ENCODE results near the gene KNL1. TPM values are rescaled to one million over a fixed set of nuclear protein-coding genes. Genes with fewer than 3 reads are reported as not detected.

The KNL1 gene
- total and polyA plus RNA-seq, 4 donors = 8.7 to 13.7 (median 10.4) TPM

GRCh38 chr15:40702077-40702476 lies 108.0 kb downstream of the KNL1 start:
- DNase-seq (ENCODE audit: low read depth in 4 of 6, low spot score in 6 of 6) = peak in 2 of 6 donors; percentile 13 to 42

DNA sequence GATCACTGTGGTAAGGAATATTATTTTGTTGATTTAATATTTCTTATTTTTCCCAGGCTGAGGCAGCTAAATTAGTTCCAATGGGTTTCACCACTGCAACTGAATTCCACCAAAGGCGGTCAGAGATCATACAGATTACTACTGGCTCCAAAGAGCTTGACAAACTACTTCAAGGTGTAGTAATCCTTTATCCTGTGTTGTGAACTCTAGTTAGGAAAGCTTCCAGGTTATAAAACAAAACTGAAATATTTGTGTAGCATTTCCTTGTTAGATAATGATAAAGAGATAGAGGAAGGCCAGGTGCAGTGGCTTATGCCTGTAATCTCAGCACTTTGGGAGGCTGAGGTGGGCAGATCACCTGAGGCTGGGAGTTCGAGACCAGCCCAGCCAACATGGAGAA lies 112.1 kb downstream of the KNL1 start:
- H3K27me3 ChIP-seq (ENCODE audit: control insufficient read depth, insufficient read depth, low read length) = no peaks in the 10 kb centered on the region
- H3K4me1 ChIP-seq (ENCODE audit: control insufficient read depth, insufficient read depth, low read length) = no peaks in the 10 kb centered on the region
- WGBS (ENCODE audit: insufficient coverage) = no CpG with 5 or more reads among the region's 2 CpGs
- peaks cover 2% of the 10 kb centered on the region for H3K36me3 ChIP-seq (ENCODE audit: control insufficient read depth, insufficient read depth, low read length)
- no peak overlapping the region for H3K4me3 ChIP-seq (ENCODE audit: low read depth, low read length)
- H3K27ac ChIP-seq (ENCODE audit: low read depth, low read length) = no peak overlapping the region
- DNase-seq (ENCODE audit: low read depth in 4 of 6, low spot score in 6 of 6) = no peak
- H3K9me3 ChIP-seq (ENCODE audit: control insufficient read depth, insufficient read depth, low read length) = no peaks in the 10 kb centered on the region

More at GRCh38 chr15:40702077-40702476, 108.0 kb downstream of the KNL1 start:
- no peak overlapping the region for H3K27ac ChIP-seq (ENCODE audit: low read depth, low read length)
- no peak overlapping the region for H3K4me3 ChIP-seq (ENCODE audit: low read depth, low read length)
- no peaks in the 10 kb centered on the region for H3K4me1 ChIP-seq (ENCODE audit: control insufficient read depth, insufficient read depth, low read length)
- H3K27me3 ChIP-seq (ENCODE audit: control insufficient read depth, insufficient read depth, low read length) = no peaks in the 10 kb centered on the region
- H3K9me3 ChIP-seq (ENCODE audit: control insufficient read depth, insufficient read depth, low read length) = no peaks in the 10 kb centered on the region
- WGBS (ENCODE audit: insufficient coverage) = no CpG with 5 or more reads among the region's 7 CpGs
- peaks cover 2% of the 10 kb centered on the region for H3K36me3 ChIP-seq (ENCODE audit: control insufficient read depth, insufficient read depth, low read length)

Small RNAs within 50 kb of the gene (small RNA-seq; reads per million reads assigned to genes)
- not detected for gene RF00017 (ENCODE audit: low replicate concordance)
- not detected for gene RN7SL376P (ENCODE audit: low replicate concordance)

Other genes with a start within 250 kb of the KNL1 start
- not detected for gene PHGR1, start 243.2 kb upstream of the KNL1 start, total RNA-seq
- not detected for gene PHGR1, start 243.2 kb upstream of the KNL1 start, polyA plus RNA-seq (ENCODE audit: insufficient read length in 2 of 2)
- gene DISP2, start 236.0 kb upstream of the KNL1 start, total RNA-seq = 10 to 100 TPM in 1 of 2 donors, 1 to 10 TPM in 1; 7.8 to 13.3 TPM
- 10 to 100 TPM; 28.6 to 43.8 TPM for gene DISP2, start 236.0 kb upstream of the KNL1 start, polyA plus RNA-seq (ENCODE audit: insufficient read length in 2 of 2)
- gene KNSTRN, start 211.5 kb upstream of the KNL1 start, total RNA-seq = 10 to 100 TPM; 30.1 to 30.9 TPM
- gene KNSTRN, start 211.5 kb upstream of the KNL1 start, polyA plus RNA-seq (ENCODE audit: insufficient read length in 2 of 2) = 10 to 100 TPM; 33.9 to 36.2 TPM
- gene IVD, start 188.5 kb upstream of the KNL1 start, total RNA-seq = 10 to 100 TPM; 45.5 to 50.6 TPM
- gene IVD, start 188.5 kb upstream of the KNL1 start, polyA plus RNA-seq (ENCODE audit: insufficient read length in 2 of 2) = 100 to 1,000 TPM in 1 of 2 donors, 10 to 100 TPM in 1; 76.9 to 105 TPM
- 10 to 100 TPM in 1 of 2 donors, 1 to 10 TPM in 1; 6.2 to 14.7 TPM for gene BAHD1, start 153.3 kb upstream of the KNL1 start, total RNA-seq
- gene BAHD1, start 153.3 kb upstream of the KNL1 start, polyA plus RNA-seq (ENCODE audit: insufficient read length in 2 of 2) = 10 to 100 TPM; 22.8 to 25.3 TPM
- gene CHST14, start 123.3 kb upstream of the KNL1 start, total RNA-seq = 10 to 100 TPM in 1 of 2 donors, 1 to 10 TPM in 1; 5.4 to 16.6 TPM
- 10 to 100 TPM; 20.0 to 21.9 TPM for gene CHST14, start 123.3 kb upstream of the KNL1 start, polyA plus RNA-seq (ENCODE audit: insufficient read length in 2 of 2)
- gene CCDC32, start 29.2 kb upstream of the KNL1 start, total RNA-seq = 10 to 100 TPM; 19.7 to 23.7 TPM
- 10 to 100 TPM; 29.9 to 31.6 TPM for gene CCDC32, start 29.2 kb upstream of the KNL1 start, polyA plus RNA-seq (ENCODE audit: insufficient read length in 2 of 2)
- gene RPUSD2, start 24.9 kb upstream of the KNL1 start, total RNA-seq = 10 to 100 TPM in 1 of 2 donors, 1 to 10 TPM in 1; 8.2 to 11.4 TPM
- gene RPUSD2, start 24.9 kb upstream of the KNL1 start, polyA plus RNA-seq (ENCODE audit: insufficient read length in 2 of 2) = 10 to 100 TPM; 11.3 to 12.0 TPM
- gene RAD51, start 100.9 kb downstream of the KNL1 start, total RNA-seq = 1 to 10 TPM; 2.5 to 3.7 TPM
- 1 to 10 TPM; 6.3 to 7.9 TPM for gene RAD51, start 100.9 kb downstream of the KNL1 start, polyA plus RNA-seq (ENCODE audit: insufficient read length in 2 of 2)
- gene RMDN3, start 161.0 kb downstream of the KNL1 start, total RNA-seq = 10 to 100 TPM; 18.1 to 30.6 TPM
- 10 to 100 TPM; 50.0 to 53.1 TPM for gene RMDN3, start 161.0 kb downstream of the KNL1 start, polyA plus RNA-seq (ENCODE audit: insufficient read length in 2 of 2)
- gene GCHFR, start 169.8 kb downstream of the KNL1 start, total RNA-seq = 10 to 100 TPM; 14.2 to 18.2 TPM
- gene GCHFR, start 169.8 kb downstream of the KNL1 start, polyA plus RNA-seq (ENCODE audit: insufficient read length in 2 of 2) = 10 to 100 TPM; 25.6 to 29.1 TPM
- gene C15orf62, start 175.7 kb downstream of the KNL1 start, total RNA-seq = under 1 TPM; 0.17 to 0.20 TPM
- gene C15orf62, start 175.7 kb downstream of the KNL1 start, polyA plus RNA-seq (ENCODE audit: insufficient read length in 2 of 2) = 1 to 10 TPM; 2.8 to 6.0 TPM
- gene ZFYVE19, start 212.8 kb downstream of the KNL1 start, total RNA-seq = 10 to 100 TPM; 25.2 to 28.0 TPM
- 10 to 100 TPM; 36.6 to 43.2 TPM for gene ZFYVE19, start 212.8 kb downstream of the KNL1 start, polyA plus RNA-seq (ENCODE audit: insufficient read length in 2 of 2)
- gene DNAJC17, start 213.2 kb downstream of the KNL1 start, total RNA-seq = 10 to 100 TPM; 12.8 to 47.4 TPM
- gene DNAJC17, start 213.2 kb downstream of the KNL1 start, polyA plus RNA-seq (ENCODE audit: insufficient read length in 2 of 2) = 10 to 100 TPM; 27.1 to 34.9 TPM
- not detected for gene PPP1R14D, start 234.5 kb downstream of the KNL1 start, total RNA-seq
- gene PPP1R14D, start 234.5 kb downstream of the KNL1 start, polyA plus RNA-seq (ENCODE audit: insufficient read length in 2 of 2) = under 1 TPM in 1 of 2 donors, not detected in 1; 0.36 TPM
- gene SPINT1, start 249.8 kb downstream of the KNL1 start, total RNA-seq = 1 to 10 TPM; 2.9 to 4.5 TPM
- 1 to 10 TPM; 3.2 to 4.3 TPM for gene SPINT1, start 249.8 kb downstream of the KNL1 start, polyA plus RNA-seq (ENCODE audit: insufficient read length in 2 of 2)